ENCODE data around the gene ANKRD40. TPM values are rescaled to one million over a fixed set of nuclear protein-coding genes. Genes with fewer than 3 reads are reported as not detected.
"Not testable (repeated sequence)": the region's sequence is repeated elsewhere in the genome, so short reads cannot be mapped to it uniquely, and the experiment has no call there.

The ANKRD40 gene
- polyA plus RNA-seq, 1 donor from 2014 or later = 4.5 TPM

DNA sequence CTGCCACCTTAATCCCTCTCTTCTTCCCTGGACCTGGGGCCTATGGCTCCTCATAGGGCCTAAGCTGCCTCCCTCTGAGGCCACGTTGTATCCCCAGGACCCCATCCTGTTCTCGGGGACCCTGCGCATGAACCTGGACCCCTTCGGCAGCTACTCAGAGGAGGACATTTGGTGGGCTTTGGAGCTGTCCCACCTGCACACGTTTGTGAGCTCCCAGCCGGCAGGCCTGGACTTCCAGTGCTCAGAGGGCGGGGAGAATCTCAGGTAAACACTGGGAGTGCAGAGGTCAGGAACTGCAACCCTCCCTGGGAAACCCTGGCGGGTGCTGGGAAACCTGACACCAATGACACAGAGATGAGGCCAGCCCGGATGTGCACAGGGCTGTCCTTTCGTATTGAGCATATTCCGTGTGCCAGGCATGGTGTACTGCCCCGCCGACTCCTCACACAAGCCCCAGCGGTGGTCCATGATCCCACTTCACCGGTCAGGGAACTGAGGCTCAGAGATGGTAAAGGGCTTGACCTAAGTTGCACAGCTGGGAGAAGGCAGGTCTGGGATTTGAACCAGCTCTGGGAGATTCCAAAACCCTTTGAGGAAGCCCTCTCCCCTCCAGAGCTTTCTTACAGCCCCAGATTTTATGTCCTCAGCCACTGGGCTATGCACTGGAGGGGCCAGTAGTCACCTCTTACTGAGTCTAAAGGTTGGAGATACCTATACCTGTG is 22.9 kb downstream of the ANKRD40 start:
- peaks cover 0 to 1% (median 0%) of the 10 kb centered on the region in 3 donors for H3K9me3 Mint-ChIP-seq
- H3K27me3 Mint-ChIP-seq = peaks cover 15% of the 10 kb centered on the region
- H3K4me1 Mint-ChIP-seq = peaks cover 0 to 5% (median 0%) of the 10 kb centered on the region in 3 donors
- H3K27ac Mint-ChIP-seq = no peak overlapping the region
- no peak overlapping the region for H3K4me3 Mint-ChIP-seq
- H3K36me3 Mint-ChIP-seq = peaks cover 4% of the 10 kb centered on the region

DNA sequence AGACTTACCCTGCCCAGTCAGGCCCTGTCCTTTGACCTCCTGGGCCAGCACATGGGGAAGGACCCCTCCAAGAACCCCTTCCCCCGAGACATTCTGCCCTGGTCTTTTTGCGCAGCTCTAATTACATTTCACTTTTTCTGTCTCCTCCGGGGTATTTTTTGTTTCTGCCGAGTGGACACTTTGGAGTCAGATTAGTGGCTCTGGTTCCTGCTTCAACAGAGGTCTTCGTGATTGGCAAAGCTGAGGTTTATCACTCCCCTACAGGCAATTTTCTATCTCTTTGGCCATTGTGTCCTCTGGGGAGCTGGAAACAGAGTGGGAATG is 23.5 kb downstream of the ANKRD40 start:
- peaks cover 0 to 1% (median 0%) of the 10 kb centered on the region in 3 donors for H3K9me3 Mint-ChIP-seq
- H3K4me3 Mint-ChIP-seq = no peak overlapping the region
- peaks cover 0 to 5% (median 0%) of the 10 kb centered on the region in 3 donors for H3K4me1 Mint-ChIP-seq
- peaks cover 15% of the 10 kb centered on the region for H3K27me3 Mint-ChIP-seq
- H3K36me3 Mint-ChIP-seq = peaks cover 4% of the 10 kb centered on the region
- no peak overlapping the region for H3K27ac Mint-ChIP-seq

DNA sequence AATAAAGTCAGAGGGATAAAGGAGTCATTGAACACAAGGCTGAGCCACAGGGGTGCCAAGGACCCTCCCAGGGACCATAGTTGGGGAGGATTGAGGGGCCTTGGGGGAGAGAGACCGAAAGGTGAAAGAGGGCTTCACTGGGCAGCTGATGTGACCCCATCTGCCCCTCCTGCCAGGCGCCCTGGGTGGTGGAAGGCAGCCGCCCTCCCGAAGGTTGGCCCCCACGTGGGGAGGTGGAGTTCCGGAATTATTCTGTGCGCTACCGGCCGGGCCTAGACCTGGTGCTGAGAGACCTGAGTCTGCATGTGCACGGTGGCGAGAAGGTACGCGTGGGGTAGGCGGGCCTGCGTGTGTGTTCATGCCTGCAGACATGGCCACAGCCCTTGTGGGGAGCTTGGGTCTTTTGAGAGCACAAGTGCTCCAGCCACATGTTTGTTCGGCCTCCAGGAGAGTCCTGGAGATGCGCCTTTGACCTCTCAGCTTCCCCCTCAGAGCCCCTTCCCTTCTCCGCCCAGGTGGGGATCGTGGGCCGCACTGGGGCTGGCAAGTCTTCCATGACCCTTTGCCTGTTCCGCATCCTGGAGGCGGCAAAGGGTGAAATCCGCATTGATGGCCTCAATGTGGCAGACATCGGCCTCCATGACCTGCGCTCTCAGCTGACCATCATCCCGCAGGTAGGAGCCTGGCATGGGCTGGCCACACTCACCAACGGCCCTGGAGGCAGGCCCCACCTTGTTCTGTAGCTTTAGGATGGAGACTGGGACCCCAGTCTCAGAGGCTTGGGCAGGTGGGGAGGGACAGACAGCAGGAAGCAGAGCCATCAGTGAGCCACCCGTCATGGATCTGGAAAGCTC is 24.1 kb downstream of the ANKRD40 start:
- H3K27me3 Mint-ChIP-seq = peaks cover 20% of the 10 kb centered on the region
- H3K4me1 Mint-ChIP-seq = peaks cover 0 to 5% (median 0%) of the 10 kb centered on the region in 3 donors
- peaks cover 0 to 1% (median 0%) of the 10 kb centered on the region in 3 donors for H3K9me3 Mint-ChIP-seq
- peaks cover 4% of the 10 kb centered on the region for H3K36me3 Mint-ChIP-seq
- H3K4me3 Mint-ChIP-seq = no peak overlapping the region
- H3K27ac Mint-ChIP-seq = no peak overlapping the region

DNA sequence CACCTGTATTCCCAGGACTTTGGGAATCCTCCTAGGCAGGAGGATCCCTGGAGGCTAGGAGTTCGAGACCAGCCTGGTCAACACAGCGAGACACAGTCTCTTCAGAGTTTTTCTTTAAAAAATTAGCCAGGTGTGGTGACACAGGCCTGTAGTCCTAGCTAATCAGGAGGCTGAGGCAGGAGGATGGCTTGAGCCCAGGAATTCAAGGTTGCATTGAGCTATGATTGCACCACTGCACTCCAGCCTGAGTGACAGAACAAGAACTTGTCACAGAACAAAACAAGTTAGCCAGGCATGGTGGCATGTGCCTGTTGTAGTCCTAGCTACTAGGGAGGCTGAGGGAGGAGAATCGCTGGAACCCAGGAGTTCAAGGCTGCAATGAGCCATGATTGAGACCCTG is 24.8 kb downstream of the ANKRD40 start:
- peaks cover 4% of the 10 kb centered on the region for H3K36me3 Mint-ChIP-seq
- peaks cover 0 to 5% (median 0%) of the 10 kb centered on the region in 3 donors for H3K4me1 Mint-ChIP-seq
- H3K4me3 Mint-ChIP-seq = no peak overlapping the region
- H3K27ac Mint-ChIP-seq = no peak overlapping the region
- H3K9me3 Mint-ChIP-seq = peaks cover 0 to 1% (median 0%) of the 10 kb centered on the region in 3 donors
- peaks cover 24% of the 10 kb centered on the region for H3K27me3 Mint-ChIP-seq

DNA sequence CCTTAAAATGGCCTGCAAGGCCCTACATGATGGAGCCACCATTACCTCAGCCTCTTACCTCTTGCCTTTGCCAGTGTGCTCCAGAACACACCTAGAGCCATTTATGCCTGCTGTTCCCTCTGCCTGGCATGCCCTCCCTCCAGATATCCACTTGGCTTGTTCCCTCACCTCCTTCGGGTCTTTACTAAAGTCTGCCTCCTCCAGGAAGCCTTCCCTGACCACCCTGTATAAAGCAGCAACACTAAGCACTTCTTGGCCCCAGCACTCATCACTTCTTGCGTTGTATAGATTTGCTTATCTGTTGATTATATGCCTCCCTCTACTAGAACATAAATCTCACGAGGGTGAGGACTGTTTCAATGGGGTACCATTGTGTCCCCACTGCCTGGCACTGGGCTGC is 25.3 kb downstream of the ANKRD40 start:
- H3K4me1 Mint-ChIP-seq = peaks cover 0 to 5% (median 0%) of the 10 kb centered on the region in 3 donors
- peaks cover 0 to 1% (median 0%) of the 10 kb centered on the region in 3 donors for H3K9me3 Mint-ChIP-seq
- no peak overlapping the region for H3K4me3 Mint-ChIP-seq
- H3K27ac Mint-ChIP-seq = no peak overlapping the region
- peaks cover 4% of the 10 kb centered on the region for H3K36me3 Mint-ChIP-seq
- H3K27me3 Mint-ChIP-seq = peaks cover 26% of the 10 kb centered on the region

DNA sequence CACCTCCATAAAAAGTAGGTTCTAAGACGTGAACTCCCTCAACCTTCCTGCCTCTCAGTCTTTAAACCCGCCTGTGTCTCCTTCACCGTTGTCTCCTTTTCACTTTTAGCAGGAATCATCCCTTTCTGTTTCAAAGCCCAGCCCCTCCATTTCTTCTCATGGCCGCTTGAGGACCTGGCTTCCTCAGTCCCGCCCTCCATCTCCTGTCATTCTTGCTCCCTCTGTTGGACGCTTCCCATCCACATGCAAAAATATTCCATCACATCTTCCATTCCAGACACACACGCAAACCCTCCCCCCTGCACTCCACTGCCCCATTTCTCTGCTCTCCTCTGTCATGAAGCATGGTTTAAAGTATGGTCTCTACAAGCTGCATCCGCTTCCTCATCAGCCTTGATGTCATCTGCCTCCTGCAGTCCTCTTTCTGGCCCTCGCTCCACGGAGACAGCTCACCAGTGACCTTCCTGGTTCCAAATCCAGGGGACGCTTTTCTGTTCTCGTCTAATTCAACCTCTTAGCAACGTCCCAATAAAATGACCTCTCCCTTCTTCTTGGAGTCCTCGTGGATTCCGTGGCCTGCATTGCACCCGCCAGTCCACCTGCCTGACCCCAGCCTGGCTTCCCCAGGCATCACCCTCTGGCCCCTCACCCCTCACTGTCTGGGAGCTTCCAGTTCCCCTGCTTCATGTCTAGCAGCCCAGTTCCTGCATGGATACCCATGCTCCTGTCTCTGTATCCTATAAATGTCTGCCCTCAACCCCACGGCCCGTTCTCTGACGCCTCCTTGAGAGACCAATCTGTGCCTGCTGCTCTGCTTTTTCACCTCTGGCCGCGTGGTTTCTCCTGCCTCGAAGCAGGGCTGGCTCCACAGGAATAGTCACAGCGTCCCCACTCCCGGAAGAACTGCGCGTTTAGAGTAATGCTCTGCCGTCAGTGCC is 26.2 kb downstream of the ANKRD40 start:
- Mint-ChIP-seq H3K4me3 (peak overlapping the region in 2 of 4 donors; percentile 34 to 41), H3K36me3 (peaks cover 4% of the 10 kb centered on the region)

DNA sequence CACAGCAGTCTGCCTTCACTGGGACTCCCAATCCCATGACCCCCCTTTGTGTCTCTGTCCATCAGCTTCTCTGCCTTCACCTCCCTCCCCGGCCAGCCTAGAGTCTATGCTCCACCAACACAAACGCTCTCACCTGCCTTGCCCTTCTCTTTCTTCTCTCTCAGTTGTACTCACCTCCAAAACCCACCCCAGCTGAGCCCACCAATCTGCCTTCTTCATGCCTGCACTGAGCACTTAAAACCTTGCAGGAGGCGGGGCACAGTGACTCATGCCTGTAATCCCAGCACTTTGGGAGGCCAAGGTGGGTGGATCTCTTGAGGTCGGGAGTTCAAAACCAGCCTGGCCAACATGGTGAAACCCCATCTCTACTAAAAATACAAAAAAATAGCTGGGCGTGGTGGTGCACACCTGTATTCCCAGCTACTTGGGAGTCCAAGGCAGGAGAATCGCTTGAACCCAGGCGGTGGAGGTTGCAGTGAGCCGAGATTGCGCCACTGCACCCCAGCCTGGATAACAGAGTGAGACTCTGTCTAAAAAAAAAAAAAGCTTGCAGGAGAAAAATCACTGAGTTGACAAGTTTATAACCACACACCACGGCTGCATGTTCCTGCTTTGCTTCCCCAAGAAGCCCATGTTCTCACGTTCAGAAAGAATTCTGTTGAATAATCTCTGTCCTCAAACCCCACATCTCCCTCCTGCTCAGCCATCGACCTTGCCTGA is 27.0 kb downstream of the ANKRD40 start:
- H3K27ac Mint-ChIP-seq = not testable (repeated sequence)

More for the DNA sequence above, 26.2 kb downstream of the ANKRD40 start:
- Mint-ChIP-seq H3K27ac (no peak overlapping the region), H3K27me3 (peaks cover 26% of the 10 kb centered on the region), H3K9me3 (peaks cover 0 to 1% (median 0%) of the 10 kb centered on the region in 3 donors), H3K4me1 (peaks cover 0 to 5% (median 0%) of the 10 kb centered on the region in 3 donors)

DNA sequence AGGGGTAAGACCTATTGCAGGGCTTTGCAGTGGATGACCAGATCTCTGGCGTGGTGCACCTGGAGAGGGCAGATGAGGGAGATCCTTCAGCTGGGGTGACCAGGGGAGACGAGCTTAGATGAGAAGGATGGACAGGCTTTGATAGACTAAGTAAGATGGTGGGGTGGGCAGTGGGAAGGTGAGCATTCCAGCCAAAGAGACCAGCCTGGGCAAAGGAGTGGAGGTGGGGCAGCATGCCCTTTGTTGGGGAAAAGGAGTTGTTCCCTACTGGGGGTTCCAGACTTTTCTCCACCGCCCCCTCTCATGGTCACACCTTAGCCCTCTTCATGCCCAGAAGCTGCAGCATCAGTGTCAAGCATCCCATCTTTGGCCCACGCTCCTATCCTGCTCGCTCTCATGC is 27.6 kb downstream of the ANKRD40 start:
- H3K4me3 Mint-ChIP-seq = no peak overlapping the region
- H3K27me3 Mint-ChIP-seq = peaks cover 26% of the 10 kb centered on the region
- no peak overlapping the region for H3K27ac Mint-ChIP-seq
- H3K36me3 Mint-ChIP-seq = peaks cover 2% of the 10 kb centered on the region
- H3K4me1 Mint-ChIP-seq = peaks cover 0 to 5% (median 0%) of the 10 kb centered on the region in 3 donors
- peaks cover 0 to 4% (median 0%) of the 10 kb centered on the region in 3 donors for H3K9me3 Mint-ChIP-seq

More for the DNA sequence above, 27.0 kb downstream of the ANKRD40 start:
- not testable (repeated sequence) for H3K4me3 Mint-ChIP-seq, H3K36me3 Mint-ChIP-seq, H3K4me1 Mint-ChIP-seq, H3K9me3 Mint-ChIP-seq
- H3K27me3 Mint-ChIP-seq = peaks cover 26% of the 10 kb centered on the region

DNA sequence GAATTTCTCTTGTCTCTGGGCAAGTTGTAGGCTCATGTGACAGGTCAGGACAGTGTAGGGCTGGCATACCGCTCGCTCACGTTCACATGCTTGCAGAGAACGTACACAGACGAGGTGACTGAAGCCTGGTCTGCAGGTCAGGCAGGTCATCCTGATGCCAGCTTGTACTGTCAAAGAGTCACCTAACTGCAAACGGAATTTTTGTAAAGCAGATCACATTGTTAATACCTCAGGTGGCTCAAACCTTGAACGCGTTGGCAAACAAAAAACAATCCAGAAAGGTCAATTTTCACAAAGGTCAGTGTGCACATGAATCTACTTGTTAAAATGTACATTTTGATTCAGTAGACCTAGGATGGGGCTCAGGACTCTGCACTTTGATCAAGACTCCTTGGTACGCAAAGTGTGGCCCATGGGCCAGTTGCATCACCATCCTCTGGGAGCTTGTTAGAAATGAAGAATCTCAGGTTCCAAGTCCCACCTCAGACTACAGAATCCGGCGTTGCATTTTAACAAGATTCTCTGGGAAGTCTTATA is 28.6 kb downstream of the ANKRD40 start:
- Mint-ChIP-seq H3K9me3 (peaks cover 0 to 4% (median 0%) of the 10 kb centered on the region in 3 donors), H3K4me1 (peaks cover 0 to 5% (median 0%) of the 10 kb centered on the region in 3 donors), H3K36me3 (peaks cover 2% of the 10 kb centered on the region), H3K4me3 (no peak overlapping the region), H3K27ac (no peak overlapping the region), H3K27me3 (peaks cover 26% of the 10 kb centered on the region)

DNA sequence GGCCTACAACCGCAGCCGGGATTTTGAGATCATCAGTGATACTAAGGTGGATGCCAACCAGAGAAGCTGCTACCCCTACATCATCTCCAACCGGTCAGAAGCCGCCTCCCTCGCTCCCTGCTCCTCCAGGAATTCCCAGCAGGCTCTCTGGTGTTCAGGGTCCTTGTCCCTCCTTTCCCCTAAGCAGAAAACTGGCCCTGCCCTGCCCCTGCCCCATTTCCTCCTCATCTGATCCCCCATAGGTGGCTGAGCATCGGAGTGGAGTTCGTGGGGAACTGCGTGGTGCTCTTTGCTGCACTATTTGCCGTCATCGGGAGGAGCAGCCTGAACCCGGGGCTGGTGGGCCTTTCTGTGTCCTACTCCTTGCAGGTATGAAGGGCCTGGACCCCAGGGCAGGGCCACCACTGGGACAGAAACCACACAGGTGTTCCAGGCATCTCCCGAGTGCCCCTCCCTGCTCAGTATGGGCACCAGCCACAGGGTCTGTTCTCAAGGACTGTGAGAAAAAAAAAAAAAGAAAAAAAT is 29.8 kb downstream of the ANKRD40 start:
- peaks cover 2% of the 10 kb centered on the region for H3K36me3 Mint-ChIP-seq
- H3K9me3 Mint-ChIP-seq = peaks cover 0 to 4% (median 0%) of the 10 kb centered on the region in 3 donors
- no peak overlapping the region for H3K27ac Mint-ChIP-seq
- H3K4me1 Mint-ChIP-seq = peaks cover 0 to 5% (median 0%) of the 10 kb centered on the region in 3 donors
- no peak overlapping the region for H3K4me3 Mint-ChIP-seq
- peaks cover 26% of the 10 kb centered on the region for H3K27me3 Mint-ChIP-seq

DNA sequence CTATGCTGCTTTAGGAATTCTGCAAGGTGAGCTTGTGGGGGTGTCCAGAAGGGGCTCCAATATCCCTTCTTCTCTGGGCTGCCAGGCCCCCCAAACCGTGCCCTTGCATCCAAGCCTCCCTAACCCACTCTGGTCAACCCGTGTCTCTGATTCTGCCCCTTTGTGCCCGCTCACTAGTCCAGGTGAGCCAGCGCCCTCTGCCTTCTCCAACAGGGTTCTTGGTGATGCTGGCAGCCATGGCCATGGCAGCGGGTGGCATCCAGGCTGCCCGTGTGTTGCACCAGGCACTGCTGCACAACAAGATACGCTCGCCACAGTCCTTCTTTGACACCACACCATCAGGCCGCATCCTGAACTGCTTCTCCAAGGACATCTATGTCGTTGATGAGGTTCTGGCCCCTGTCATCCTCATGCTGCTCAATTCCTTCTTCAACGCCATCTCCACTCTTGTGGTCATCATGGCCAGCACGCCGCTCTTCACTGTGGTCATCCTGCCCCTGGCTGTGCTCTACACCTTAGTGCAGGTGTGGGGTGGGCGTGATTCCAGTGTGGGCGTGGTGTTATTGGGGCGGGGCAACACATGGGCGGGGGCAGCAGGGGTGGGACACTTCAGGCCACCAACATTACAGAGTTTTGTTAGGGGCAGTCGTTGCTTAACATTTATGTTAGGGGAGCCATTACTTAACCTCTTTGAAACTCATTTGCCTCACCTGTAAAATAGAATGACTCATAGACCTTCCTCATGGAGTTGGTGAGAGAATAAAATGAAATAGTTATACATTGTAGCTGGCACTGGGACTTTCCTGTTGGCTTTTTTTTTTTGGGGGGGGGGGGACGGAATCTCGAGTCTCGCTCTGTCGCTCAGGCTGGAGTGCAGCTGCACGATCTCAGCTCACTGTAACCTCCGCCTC is 31.4 kb downstream of the ANKRD40 start:
- Mint-ChIP-seq H3K4me1 (peaks cover 0 to 2% (median 0%) of the 10 kb centered on the region in 3 donors), H3K36me3 (peaks cover 2% of the 10 kb centered on the region), H3K27me3 (peaks cover 21% of the 10 kb centered on the region), H3K9me3 (peaks cover 0 to 3% (median 0%) of the 10 kb centered on the region in 3 donors), H3K4me3 (no peak overlapping the region), H3K27ac (no peak overlapping the region)

DNA sequence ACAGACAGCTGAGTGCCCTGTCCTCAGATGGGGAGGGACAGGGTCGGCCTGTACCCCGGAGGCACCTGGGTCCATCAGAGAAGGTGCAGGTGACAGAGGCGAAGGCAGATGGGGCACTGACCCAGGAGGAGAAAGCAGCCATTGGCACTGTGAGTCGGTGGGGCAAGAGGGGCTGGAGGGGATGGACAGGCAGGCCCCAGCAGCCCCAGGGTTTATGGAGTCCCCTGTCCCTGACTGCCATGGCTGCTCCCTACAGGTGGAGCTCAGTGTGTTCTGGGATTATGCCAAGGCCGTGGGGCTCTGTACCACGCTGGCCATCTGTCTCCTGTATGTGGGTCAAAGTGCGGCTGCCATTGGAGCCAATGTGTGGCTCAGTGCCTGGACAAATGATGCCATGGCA is 32.1 kb downstream of the ANKRD40 start:
- Mint-ChIP-seq H3K27me3 (peaks cover 17% of the 10 kb centered on the region), H3K9me3 (peaks cover 0 to 3% (median 0%) of the 10 kb centered on the region in 3 donors), H3K27ac (no peak overlapping the region), H3K4me3 (no peak overlapping the region), H3K4me1 (no peaks in the 10 kb centered on the region), H3K36me3 (peaks cover 2% of the 10 kb centered on the region)

DNA sequence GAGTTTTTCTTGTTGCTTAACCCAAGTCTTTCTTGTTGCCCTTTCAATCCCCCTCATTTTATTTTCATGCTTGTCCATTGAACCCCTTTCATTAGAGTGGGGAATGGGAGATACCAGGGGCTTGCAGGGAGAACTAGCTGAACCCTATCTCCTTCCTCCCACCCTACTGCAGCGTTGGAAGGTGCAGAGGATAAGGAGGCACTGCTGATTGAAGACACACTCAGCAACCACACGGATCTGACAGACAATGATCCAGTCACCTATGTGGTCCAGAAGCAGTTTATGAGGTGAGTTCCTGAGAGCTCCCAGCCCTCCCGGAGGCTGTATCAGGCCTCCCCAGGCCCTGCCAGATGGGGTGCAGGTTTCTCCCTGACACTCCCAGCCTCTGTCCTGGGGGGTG is 32.5 kb downstream of the ANKRD40 start:
- Mint-ChIP-seq H3K4me1 (no peaks in the 10 kb centered on the region), H3K9me3 (peaks cover 0 to 3% (median 0%) of the 10 kb centered on the region in 3 donors), H3K27ac (no peak overlapping the region), H3K4me3 (no peak overlapping the region), H3K36me3 (no peaks in the 10 kb centered on the region), H3K27me3 (peaks cover 14% of the 10 kb centered on the region)

All from IgD-negative memory B cell (primary cell).